Left renal pelvis (tissue), 4 donors: ENCODE results near the gene CCDC197. TPM values are rescaled to one million over a fixed set of nuclear protein-coding genes. Genes with fewer than 3 reads are reported as not detected.

Source experiments
- DNase-seq, 4 donors: peaks; one replicate each; pipeline ENCODE4 v3.0.0-alpha.2; 2013; ENCODE audit warnings: low read depth in 4 of 4, low spot score in 3 of 4
- polyA plus RNA-seq, 4 donors: library from polyadenylated mRNA; unstranded; fragments of 120-200 nt; gene quantifications; one replicate each; pipeline ENCODE4 v1.2.1, GENCODE V29; 2013; ENCODE audit not compliant: insufficient read length in 4 of 4

Gene CCDC197
- polyA plus RNA-seq: not detected

- DNase-seq: no peak
These were observed at the start of gene CCDC197 for GRCh38 chr14:93997082-93997481. Gene CCDC197, plus strand, starts transcription at chr14:93997301. Its CDS starts 831 bp downstream, at chr14:93998132.

DNA sequence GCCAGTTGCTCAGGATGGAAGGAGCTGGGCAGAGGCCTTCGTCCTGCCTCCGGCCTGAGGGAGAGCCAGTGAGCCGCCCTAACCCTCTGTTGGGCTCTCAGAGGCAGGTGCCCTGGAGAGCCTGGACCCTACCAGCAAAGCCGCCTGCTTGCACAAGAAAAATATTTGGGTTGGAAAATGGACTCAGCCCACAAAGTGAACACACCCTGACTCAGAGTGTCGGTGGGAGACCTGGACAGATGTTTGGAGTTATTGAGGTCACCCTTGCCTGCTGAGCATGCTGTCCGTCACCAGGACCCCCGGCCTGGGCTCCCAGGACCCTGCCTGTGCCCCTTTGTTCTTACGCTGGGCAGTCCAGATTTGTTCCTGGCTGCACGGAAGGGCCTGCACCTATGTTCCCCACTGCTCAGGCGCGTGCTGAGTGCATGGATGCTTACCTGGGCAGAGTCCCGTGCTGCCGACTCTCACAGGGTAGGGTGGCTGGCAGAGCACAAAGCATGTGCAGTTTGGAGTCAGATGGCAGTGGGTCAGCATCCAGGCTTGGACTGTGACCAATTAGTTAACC is 47.5 kb upstream of the CCDC197 start:
- no peak for DNase-seq

DNA sequence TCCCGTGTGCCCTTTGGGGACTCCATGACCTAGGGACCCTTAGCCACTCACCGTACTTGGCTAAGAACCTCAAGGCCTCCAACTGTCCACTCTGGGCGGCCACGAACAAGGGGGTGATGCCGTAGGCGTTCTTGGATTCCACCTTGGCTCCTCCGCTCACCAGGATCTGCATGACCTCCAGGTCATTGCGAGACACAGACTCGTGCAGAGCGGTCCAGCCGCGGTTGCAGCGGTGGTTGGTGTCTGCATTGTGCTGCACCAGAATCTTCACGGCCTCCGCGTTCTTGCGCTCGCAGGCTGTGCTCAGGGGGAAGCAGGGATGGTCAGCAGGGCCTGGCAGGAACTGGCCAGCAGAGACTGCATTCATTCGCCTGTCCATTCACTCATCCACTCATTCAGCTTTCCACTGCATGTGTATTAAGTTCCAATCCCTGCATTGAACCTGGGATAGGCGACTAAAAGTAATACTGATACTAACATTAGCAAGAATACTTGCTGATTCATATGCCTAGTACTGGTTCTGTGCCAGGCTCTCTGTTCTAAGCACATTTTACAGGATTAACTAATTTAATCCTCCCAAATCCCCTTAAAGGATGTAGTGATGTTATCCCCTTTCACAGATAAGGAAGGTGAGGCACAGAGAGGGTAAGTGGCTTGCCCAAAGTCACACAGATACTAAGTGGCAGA is 46.0 kb upstream of the CCDC197 start:
- no peak for DNase-seq

DNA sequence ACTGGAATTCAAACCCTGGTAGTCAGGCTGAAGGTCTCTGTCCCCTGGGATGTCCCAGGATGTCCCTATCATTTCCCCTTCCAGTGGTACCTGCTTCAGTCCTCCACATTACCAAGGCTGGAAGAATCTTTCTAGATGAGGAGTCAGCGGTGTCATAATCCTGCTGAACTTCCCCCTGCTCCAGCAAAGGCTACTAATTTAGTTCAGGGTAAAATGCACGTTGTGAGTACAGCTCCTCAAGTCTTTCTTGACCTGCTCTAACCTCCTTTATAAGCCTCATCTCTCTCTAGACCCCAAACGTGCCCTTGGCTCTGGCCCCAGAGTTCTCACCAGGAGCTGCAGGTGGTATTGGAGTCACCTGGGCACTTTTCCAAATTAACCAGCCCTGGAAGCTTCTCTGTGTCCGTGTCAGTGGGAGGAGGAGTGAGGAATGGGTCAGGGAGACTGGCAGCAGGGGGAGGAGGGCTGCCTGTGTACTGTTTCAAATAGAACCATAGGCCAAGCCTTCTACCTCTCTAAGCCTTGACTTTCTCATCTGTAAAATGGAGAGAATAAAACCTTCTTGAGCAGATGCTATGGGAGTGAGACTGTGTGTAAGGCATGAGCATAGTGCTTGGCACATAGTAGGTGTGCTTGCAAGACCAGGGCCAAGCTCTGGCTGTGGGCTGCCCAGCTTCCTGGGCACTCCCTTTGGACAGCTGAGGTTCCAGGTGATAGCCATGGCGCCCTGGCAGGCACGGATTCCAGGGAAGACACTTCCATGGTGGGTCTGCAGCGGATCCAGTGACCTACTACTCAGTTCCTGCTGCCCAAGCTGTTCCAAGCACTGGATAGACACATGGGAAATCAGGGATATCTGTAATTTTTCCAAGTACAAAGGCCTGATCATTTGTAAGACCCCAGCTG is 45.2 kb upstream of the CCDC197 start:
- DNase-seq: no peak

- no peak for DNase-seq
These were observed 44.3 kb upstream of the CCDC197 start for GRCh38 chr14:93952829-93953228.

DNA sequence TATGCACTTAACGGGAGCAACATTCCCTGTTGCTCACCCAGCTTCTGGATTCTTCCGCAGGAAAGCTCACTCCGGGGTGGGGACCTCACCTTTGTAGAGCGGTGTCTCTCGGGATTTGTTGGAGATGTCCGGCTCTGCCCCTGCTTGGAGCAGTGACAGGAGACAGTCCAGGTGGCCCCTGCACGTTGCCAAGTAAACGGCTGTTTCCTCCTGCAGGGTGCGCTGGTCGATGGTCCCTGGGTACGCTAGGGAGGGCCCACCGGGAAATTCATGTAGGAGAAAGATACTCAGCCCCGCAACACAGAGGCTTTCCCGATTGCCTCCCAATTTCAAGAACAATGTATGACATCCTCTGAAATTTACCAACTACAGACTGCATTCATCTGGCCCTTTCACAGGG is 43.8 kb upstream of the CCDC197 start:
- no peak for DNase-seq

DNA sequence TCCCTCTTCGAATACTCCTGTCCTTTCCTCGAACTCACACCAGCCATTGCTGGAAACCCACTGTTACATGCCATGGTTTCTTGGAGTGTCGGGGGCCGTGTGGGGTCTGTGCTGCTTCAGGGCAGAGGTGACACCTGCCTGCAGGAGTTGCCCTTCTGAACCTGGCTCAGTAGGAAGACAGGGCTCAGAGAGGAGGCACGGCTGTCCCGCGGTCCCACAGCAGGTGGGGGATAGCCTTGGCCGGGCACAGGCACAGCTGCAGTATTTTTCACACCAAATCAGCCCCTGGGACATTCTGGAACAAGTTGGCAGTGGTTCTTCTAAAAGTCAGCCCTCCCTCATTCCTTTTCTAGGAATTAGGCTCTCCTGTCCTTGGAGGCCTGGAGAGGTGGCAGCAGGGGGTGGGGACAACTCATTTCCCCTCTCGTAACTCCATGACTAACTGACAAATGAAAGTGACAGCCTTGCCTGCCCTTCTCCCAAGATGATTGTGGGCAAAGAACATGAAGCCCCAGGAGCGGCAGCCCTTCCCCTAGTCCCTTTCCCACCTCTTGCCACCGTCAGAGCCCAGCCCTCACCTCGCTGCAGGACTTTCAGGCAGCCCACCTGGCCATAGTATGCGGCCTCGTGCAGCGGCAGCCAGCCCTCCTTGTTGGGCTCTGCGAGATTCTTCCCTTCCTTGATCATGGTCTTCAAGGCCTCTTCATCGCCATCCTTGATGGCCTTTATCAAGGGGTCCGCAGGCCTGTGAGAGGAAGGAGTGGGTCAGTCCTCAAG is 43.2 kb upstream of the CCDC197 start:
- no peak for DNase-seq

GRCh38 chr14:93954516-93954830 is 42.6 kb upstream of the CCDC197 start:
- DNase-seq: no peak

GRCh38 chr14:93954900-93955849 is 41.9 kb upstream of the CCDC197 start:
- DNase-seq: no peak

GRCh38 chr14:93955850-93956481 is 41.1 kb upstream of the CCDC197 start:
- DNase-seq: no peak

DNA sequence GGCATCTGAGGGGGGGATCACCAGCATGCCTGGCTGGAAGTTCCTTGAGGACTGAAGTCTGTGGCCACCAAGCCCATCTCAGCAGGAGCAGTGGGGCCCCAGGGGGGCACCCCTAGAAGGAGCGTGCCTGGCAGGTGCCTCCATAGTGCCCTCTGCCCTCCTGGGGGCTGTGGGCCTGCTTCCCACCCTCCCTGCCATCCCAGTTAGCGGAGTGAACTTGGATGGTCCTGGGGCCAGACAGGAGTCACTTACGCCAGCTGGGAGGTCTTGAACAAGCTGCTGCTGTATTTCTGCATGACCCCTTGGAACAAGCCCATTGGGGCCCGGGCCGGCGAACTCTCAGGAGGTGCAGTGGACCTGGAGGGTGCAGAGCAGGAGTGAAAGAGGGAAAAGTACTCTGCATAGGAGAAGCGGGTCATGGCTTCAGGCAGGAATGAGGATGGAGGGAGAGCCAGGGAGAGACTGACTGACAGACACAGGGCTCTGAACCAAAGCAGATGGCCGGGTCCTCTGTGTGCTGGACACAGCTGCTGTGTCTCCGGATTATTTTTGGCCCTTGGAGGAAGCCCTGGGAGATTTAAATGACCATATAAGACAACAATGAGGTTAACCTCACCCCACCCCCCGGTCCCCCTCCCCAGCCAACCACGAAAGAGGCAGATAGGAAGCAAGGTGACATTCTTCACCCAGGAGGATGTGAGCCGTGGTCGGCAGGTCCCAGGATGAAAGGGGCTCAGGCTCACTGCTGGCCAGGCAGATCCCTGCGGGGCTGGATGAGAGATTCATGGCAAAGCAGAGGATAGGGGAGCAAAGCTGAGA is 40.4 kb upstream of the CCDC197 start:
- DNase-seq: no peak

GRCh38 chr14:93957333-93957710 is 39.8 kb upstream of the CCDC197 start:
- no peak for DNase-seq

GRCh38 chr14:93957751-93958566 is 39.1 kb upstream of the CCDC197 start:
- DNase-seq: no peak

DNA sequence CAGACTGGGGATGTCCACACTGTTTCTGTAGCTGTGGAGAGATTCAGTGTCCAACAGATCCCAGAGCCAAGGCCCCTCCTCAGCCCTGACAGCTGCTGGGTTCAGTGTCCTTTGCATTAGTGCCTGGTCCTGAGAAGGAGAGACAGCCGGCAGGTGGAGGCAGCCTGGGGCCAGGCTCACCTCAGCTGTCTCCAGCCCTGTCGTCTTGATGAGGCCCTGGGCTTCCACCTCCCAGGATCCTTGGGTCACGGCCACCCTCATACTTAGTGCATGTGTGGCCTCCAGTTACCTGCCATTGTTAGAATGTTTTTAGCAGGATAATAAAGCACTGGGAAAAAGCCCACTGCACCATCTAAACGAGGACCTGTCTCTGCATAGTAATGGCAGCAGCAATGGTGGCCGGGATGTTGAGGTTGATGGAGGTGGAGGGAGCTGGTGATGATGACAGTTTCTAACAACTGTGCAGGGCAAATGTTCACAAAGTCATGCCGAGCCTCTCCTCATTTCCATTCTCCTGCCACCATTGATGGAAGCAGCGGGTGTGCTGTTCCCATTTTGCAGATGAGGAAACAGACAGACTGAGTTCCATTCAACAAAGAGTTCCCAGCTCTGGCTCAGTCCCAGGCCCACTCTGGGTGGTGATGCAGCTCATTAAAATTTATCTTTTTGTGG is 38.4 kb upstream of the CCDC197 start:
- DNase-seq: no peak

- DNase-seq: no peak
These were observed 37.6 kb upstream of the CCDC197 start for GRCh38 chr14:93959239-93960107.

- no peak for DNase-seq
These were observed 37.0 kb upstream of the CCDC197 start for GRCh38 chr14:93960108-93960475.
